ENCODE data around the gene COP1. TPM values are rescaled to one million over a fixed set of nuclear protein-coding genes. Genes with fewer than 3 reads are reported as not detected.

The COP1 gene
- total RNA-seq, 4 donors from 2014 or later: 46.2 to 76.3 (median 50.5) TPM

GRCh38 chr1:176227579-176227978 is 20.5 kb upstream of the COP1 start:
- TF ChIP-seq POLR2A (IDR thresholded peaks at IDR 0.05) (no peak), CTCF (IDR thresholded peaks at IDR 0.05) (no peak)
- DNase-seq (ENCODE audit: low spot score in 2 of 2): no peak
- intact Hi-C loops (cut with DNase I; ENCODE audit: low total_unique reads): no loop called here
- H3K4me3 ChIP-seq (ENCODE audit: low read depth, poor library complexity, severe bottlenecking): no peak overlapping the region
- WGBS, 2 donors: 78 to 88% methylated on average over 3 of the region's 3 CpGs

GRCh38 chr1:176225911-176226310 is 18.8 kb upstream of the COP1 start:
- no peak for TF ChIP-seq CTCF (IDR thresholded peaks at IDR 0.05)
- TF ChIP-seq POLR2A (IDR thresholded peaks at IDR 0.05): no peak
- DNase-seq (ENCODE audit: low spot score in 2 of 2): no peak
- H3K4me3 ChIP-seq (ENCODE audit: low read depth, poor library complexity, severe bottlenecking): no peak overlapping the region
- WGBS, 2 donors: 71 to 74% methylated on average over 2 of the region's 2 CpGs
- intact Hi-C loops (cut with DNase I; ENCODE audit: low total_unique reads): no loop called here

DNA sequence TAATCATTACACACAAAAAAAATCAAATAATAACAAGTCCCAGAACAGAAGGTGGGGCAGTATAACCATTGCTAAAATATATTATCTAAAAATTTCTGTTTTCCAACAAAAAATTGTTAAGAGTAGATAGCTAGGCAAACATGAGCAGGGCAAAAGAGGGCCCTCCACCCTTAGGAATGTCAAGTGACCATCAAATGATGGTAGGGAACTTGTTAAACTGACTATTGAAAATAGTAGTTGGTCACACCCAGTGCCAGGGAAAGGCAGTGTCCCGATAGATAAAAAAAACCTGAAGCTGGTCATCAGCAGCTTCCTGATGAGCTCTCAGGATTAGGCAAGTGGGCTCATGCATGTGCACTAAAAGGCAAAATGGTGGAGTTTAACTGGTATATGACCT is 18.4 kb upstream of the COP1 start:
- WGBS, 2 donors: 64 to 67% methylated on average over 1 of the region's 1 CpG
- intact Hi-C loops (cut with DNase I; ENCODE audit: low total_unique reads): no loop called here
- DNase-seq (ENCODE audit: low spot score in 2 of 2): no peak
- TF ChIP-seq POLR2A (IDR thresholded peaks at IDR 0.05): no peak
- no peak for TF ChIP-seq CTCF (IDR thresholded peaks at IDR 0.05)
- no peak overlapping the region for H3K4me3 ChIP-seq (ENCODE audit: low read depth, poor library complexity, severe bottlenecking)

DNA sequence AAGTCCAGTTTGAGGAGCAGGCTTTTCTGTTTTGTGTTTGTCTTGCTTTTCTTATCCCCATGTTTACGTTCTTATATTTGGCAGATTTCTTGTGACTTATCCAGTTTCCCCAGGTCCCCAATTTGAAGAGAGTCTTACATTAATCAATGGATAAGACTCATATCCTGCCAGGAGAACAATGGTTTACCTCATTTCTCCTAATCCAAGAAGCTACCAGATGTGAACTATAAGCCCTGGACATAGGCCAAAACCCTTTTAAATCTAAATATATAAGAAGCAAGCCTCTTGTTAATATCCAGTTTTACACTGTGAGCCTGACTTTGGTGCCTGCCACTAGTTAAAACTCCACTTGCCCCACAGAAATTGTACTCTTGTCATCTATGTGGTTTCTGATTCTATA is 15.1 kb upstream of the COP1 start:
- H3K4me3 ChIP-seq (ENCODE audit: low read depth, poor library complexity, severe bottlenecking): no peak overlapping the region
- intact Hi-C loops (cut with DNase I; ENCODE audit: low total_unique reads): no loop called here
- no peak for DNase-seq (ENCODE audit: low spot score in 2 of 2)
- TF ChIP-seq POLR2A (IDR thresholded peaks at IDR 0.05) (no peak), CTCF (IDR thresholded peaks at IDR 0.05) (no peak)
- 84 to 85% methylated on average over 1 of the region's 1 CpG for WGBS, 2 donors

- 81 to 82% methylated on average over 8 of the region's 8 CpGs for WGBS, 2 donors
- intact Hi-C loops (cut with DNase I; ENCODE audit: low total_unique reads): no loop called here
- no peak for TF ChIP-seq POLR2A (IDR thresholded peaks at IDR 0.05)
- no peak for TF ChIP-seq CTCF (IDR thresholded peaks at IDR 0.05)
- DNase-seq (ENCODE audit: low spot score in 2 of 2): no peak
- H3K4me3 ChIP-seq (ENCODE audit: low read depth, poor library complexity, severe bottlenecking): no peak overlapping the region
Measured at GRCh38 chr1:176220100-176220689, 13.1 kb upstream of the COP1 start.

DNA sequence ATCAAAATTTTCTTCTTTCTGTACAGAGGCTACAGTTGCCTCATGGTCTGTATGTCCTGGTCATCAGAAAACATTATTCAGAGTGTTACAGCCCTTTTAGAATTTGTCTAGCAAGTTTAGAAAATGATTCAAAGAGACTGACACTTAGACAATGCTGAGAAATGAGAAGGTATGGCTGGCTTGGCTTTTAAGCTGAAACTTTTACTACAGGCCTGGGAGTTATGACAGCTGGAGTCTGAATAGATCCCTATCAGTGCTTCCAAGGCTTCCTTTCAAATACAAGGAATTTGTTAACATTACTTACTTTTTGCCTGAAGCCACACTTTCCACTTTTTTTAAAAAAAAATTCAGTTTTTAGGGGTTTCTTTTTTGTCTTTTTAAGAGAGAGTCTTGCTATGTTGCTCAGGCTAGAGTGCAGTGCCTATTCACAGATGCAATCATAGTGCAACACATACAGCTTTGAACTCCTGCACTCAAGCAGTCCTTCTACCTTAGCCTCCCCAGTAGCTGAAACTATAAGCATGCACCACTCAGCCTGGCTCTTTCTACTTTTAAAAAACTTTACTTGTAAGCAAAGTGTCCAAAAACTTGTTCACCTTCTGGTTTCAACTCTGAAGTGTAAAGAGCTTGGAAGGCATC is 10.5 kb upstream of the COP1 start:
- intact Hi-C loops (cut with DNase I; ENCODE audit: low total_unique reads): no loop called here
- no peak overlapping the region for H3K4me3 ChIP-seq (ENCODE audit: low read depth, poor library complexity, severe bottlenecking)
- TF ChIP-seq POLR2A (IDR thresholded peaks at IDR 0.05): no peak
- no peak for TF ChIP-seq CTCF (IDR thresholded peaks at IDR 0.05)
- DNase-seq (ENCODE audit: low spot score in 2 of 2): no peak
